Measurements from ENCODE around the gene MYO1H.
"Not testable (repeated sequence)": the region's sequence is repeated elsewhere in the genome, so short reads cannot be mapped to it uniquely, and the experiment has no call there.

The MYO1H gene

GRCh38 chr12:109346920-109347319, 780 bp upstream of the MYO1H start:
- DNase-seq (ENCODE audit: low read depth): no peak

- no peak for DNase-seq (ENCODE audit: low read depth)
Observed at GRCh38 chr12:109352184-109352583, 4.5 kb downstream of the MYO1H start.

GRCh38 chr12:109356577-109356976, 8.9 kb downstream of the MYO1H start:
- no peak for DNase-seq (ENCODE audit: low read depth)

GRCh38 chr12:109357032-109357431, 9.3 kb downstream of the MYO1H start:
- DNase-seq (ENCODE audit: low read depth): no peak

GRCh38 chr12:109358154-109358869, 10.6 kb downstream of the MYO1H start:
- DNase-seq (ENCODE audit: low read depth): no peak

- DNase-seq (ENCODE audit: low read depth): no peak
Observed at GRCh38 chr12:109359131-109359690, 11.5 kb downstream of the MYO1H start.

GRCh38 chr12:109369831-109370230, 22.1 kb downstream of the MYO1H start:
- DNase-seq (ENCODE audit: low read depth): no peak

GRCh38 chr12:109377139-109377685, 29.5 kb downstream of the MYO1H start:
- DNase-seq (ENCODE audit: low read depth): no peak

GRCh38 chr12:109378569-109378968, 30.9 kb downstream of the MYO1H start:
- DNase-seq (ENCODE audit: low read depth): no peak

- DNase-seq (ENCODE audit: low read depth): no peak
Observed at GRCh38 chr12:109382031-109382430, 34.3 kb downstream of the MYO1H start.

- DNase-seq (ENCODE audit: low read depth): no peak
Observed at GRCh38 chr12:109383240-109383639, 35.5 kb downstream of the MYO1H start.

GRCh38 chr12:109385339-109386058, 37.8 kb downstream of the MYO1H start:
- no peak for DNase-seq (ENCODE audit: low read depth)

GRCh38 chr12:109386059-109386433, 38.3 kb downstream of the MYO1H start:
- no peak for DNase-seq (ENCODE audit: low read depth)

GRCh38 chr12:109387425-109388166, 39.9 kb downstream of the MYO1H start:
- no peak for DNase-seq (ENCODE audit: low read depth)

GRCh38 chr12:109388167-109388563, 40.5 kb downstream of the MYO1H start:
- no peak for DNase-seq (ENCODE audit: low read depth)

GRCh38 chr12:109389146-109389545, 41.4 kb downstream of the MYO1H start:
- DNase-seq (ENCODE audit: low read depth): no peak

- DNase-seq (ENCODE audit: low read depth): peak; percentile 3
Observed at GRCh38 chr12:109393437-109394345, 46.0 kb downstream of the MYO1H start.

GRCh38 chr12:109394891-109395290, 47.2 kb downstream of the MYO1H start:
- no peak for DNase-seq (ENCODE audit: low read depth)

- DNase-seq (ENCODE audit: low read depth): not testable (repeated sequence)
Observed at GRCh38 chr12:109404841-109405240, 57.1 kb downstream of the MYO1H start.

GRCh38 chr12:109406147-109406546, 58.4 kb downstream of the MYO1H start:
- DNase-seq (ENCODE audit: low read depth): not testable (repeated sequence)

GRCh38 chr12:109418848-109419480, 71.3 kb downstream of the MYO1H start:
- no peak for DNase-seq (ENCODE audit: low read depth)
